BJ (cell line): Measurements from ENCODE around the gene GABRR2. TPM values are rescaled to one million over a fixed set of nuclear protein-coding genes. Genes with fewer than 3 reads are reported as not detected.

ENCODE experiments used
- CTCF ChIA-PET: fragments of 350-600 bp; formaldehyde crosslinking; extraction: SDS; loops from one replicate; lab custom pipeline; 2021; ENCODE audit warnings: antibody characterized with exemption, inconsistent platforms; lab: Yijun Ruan, JAX
- POLR2A ChIA-PET: fragments of 300-600 bp; sonication (Branson Sonifier 250); formaldehyde crosslinking; extraction: SDS; loops from one replicate; lab custom pipeline; 2021; ENCODE audit warnings: antibody characterized with exemption; lab: Charles Lee
- DNase-seq: peaks from one replicate; pipeline ENCODE4 v3.0.0-alpha.2; 2011; ENCODE audit warnings: low read depth
- H3K27me3 ChIP-seq: 2 replicates; pipeline ENCODE4 v1.6.0; 2011; ENCODE audit warnings: low read length; ENCODE audit not compliant: control insufficient read depth, insufficient read depth
- H3K36me3 ChIP-seq: 2 replicates; pipeline ENCODE4 v1.5.1; 2011; ENCODE audit warnings: low read length; ENCODE audit not compliant: control insufficient read depth, insufficient read depth
- H3K4me3 ChIP-seq: 2 replicates; pipeline ENCODE4 v1.5.1; 2011; ENCODE audit warnings: low read depth, mild to moderate bottlenecking, control low read depth, low read length
- polyA plus RNA-seq: library from polyadenylated mRNA; depleted of rRNA; stranded (reverse); fragments of >200 nt; gene quantifications from 2 replicates; pipeline ENCODE4 v1.2.3, GENCODE V29; 2011
- TF ChIP-seq, protein P1 (sequence below): IDR thresholded peaks from 2 replicates; pipeline ENCODE4 v1.5.1; 2011; ENCODE audit warnings: low read depth, mild to moderate bottlenecking, control low read depth, inconsistent platforms, low read length, moderate library complexity; ENCODE audit not compliant: insufficient read depth

GABRR2 gene
- polyA plus RNA-seq, 1 experiment = 0.31 TPM

DNA sequence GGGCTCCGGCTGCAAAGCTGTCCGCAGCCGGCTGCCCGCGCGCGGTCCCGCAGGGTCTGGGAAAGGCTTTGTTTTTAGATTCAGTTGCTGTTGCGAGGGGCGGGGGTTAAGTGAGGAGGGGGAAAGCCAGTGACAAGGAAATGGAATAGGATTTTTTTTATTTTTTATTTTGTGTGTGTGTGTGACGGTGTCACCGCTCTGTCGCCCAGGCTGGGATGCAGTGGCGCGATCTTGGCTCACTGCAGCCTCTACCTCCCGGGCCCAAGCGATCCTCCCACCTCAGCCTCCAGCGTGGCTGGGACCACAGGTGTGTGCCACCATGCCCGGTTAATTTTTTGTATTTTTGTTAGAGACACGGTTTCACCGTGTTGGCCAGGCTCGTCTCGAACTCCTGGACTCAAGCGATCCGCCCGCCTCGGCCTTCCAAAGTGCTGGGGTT, 38.0 kb upstream of the GABRR2 start:
- ChIA-PET POLR2A (interaction anchor here (0.7 kb wide), 1 partner anchor 300 kb away, joined by 3 read pairs; no protein-coding TSS in a partner anchor), CTCF (interaction anchor here (2.6 kb wide), 1 partner anchor 15 kb away, joined by 12 read pairs; no protein-coding TSS in a partner anchor)
- DNase-seq = no peak
- H3K4me3 ChIP-seq = peak overlapping the region; percentile 77
- TF ChIP-seq, protein P1, sequence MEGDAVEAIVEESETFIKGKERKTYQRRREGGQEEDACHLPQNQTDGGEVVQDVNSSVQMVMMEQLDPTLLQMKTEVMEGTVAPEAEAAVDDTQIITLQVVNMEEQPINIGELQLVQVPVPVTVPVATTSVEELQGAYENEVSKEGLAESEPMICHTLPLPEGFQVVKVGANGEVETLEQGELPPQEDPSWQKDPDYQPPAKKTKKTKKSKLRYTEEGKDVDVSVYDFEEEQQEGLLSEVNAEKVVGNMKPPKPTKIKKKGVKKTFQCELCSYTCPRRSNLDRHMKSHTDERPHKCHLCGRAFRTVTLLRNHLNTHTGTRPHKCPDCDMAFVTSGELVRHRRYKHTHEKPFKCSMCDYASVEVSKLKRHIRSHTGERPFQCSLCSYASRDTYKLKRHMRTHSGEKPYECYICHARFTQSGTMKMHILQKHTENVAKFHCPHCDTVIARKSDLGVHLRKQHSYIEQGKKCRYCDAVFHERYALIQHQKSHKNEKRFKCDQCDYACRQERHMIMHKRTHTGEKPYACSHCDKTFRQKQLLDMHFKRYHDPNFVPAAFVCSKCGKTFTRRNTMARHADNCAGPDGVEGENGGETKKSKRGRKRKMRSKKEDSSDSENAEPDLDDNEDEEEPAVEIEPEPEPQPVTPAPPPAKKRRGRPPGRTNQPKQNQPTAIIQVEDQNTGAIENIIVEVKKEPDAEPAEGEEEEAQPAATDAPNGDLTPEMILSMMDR = no peak
- H3K27me3 ChIP-seq = no peaks in the 10 kb centered on the region; the same call in 1 of the 2 replicates
- no peaks in the 10 kb centered on the region for H3K36me3 ChIP-seq

DNA sequence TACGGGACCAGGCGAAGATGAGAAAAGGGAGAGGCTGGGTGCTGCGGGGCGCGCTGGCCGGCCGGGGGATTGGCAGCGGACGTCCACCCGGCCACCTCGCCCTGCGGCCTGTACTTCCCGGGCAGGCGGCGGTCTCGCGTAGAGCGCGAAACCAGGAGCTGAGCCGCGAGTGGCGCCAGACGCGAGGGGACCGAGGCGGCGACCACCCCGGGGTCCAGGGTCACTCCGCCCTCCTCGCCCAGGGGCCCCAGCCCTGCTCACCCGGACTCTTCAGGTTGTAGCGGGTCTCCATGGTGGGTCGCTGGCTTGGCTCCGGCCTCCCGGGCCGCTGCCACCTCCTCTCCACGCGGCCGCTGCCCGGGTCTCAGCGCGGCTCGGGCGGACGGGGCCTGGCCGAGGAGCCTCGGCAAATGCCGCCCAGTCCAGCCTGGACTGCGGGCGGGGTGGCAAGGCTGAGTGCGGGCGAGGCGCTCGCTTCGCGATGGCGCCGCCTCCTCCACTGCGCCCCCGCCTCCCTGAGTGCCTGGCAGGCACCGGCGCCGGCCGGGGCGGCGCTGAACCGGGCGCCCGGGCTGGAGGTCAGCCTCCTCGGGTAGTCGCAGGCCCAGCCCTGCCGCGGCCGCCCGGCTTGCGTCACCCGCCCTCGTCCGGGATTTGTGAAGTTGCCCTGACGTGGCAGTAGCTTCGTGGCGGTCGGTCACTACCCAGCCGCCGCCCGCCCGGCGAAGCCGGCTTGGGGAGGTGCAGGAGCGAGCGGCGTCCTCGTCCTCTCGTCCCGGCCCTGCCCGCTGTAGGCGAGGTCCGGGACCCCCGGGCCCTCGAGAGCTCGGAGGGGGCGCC, 37.4 kb upstream of the GABRR2 start, which contains the start of gene UBE2J1:
TSS of gene UBE2J1 (minus strand) at position 445 of the 840 bp plus-strand sequence. CDS start at position 292, 153 bp downstream.
- peak; percentile 63 for DNase-seq
- no peaks in the 10 kb centered on the region for H3K36me3 ChIP-seq
- POLR2A ChIA-PET = interaction anchor here (0.7 kb wide), 1 partner anchor 299 kb away, joined by 3 read pairs; no protein-coding TSS in a partner anchor
- CTCF ChIA-PET = interaction anchor here (0.6 to 4.0 kb wide), 6 partner anchors 11 to 93 kb away, joined by 3 to 19 read pairs (median 4); no protein-coding TSS in a partner anchor
- TF ChIP-seq, protein P1 = no peak
- H3K4me3 ChIP-seq = peak within 1 kb of the TSS; percentile 77
- no peaks in the 10 kb centered on the region; the same call in 1 of the 2 replicates for H3K27me3 ChIP-seq

DNA sequence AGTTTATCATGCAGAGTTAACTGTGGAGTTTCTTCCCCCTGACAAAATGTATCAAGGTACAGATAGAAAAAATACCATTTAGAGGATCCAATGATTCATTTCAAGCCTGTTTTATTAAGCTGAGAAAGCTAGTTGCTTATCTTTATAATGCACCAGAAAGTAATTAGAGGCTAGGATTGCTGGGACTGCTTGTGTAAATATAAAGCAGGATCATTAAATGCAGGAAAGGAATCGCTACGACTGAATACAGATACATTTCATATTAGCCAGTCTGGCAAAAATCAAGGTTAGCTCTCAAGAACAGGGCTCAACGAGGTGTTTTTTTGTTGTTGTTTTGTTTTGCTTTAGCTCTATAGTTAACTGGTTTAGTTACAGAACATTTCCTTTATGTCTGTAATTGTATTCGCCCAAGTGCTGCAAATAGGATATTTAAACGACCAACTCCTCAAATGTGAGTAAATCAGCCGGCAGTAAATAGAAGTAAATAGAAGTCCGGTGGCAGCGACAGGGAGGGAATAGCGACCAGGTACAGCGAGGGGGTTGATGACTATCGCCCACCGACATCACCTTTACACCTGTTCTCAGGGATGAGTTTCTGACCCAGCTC, 36.7 kb upstream of the GABRR2 start:
- CTCF ChIA-PET = interaction anchor here (0.6 to 4.0 kb wide), 9 partner anchors 10 to 83 kb away, joined by 3 to 19 read pairs (median 3); no protein-coding TSS in a partner anchor
- POLR2A ChIA-PET = interaction anchor here (1.1 kb wide), 1 partner anchor 269 kb away, joined by 4 read pairs; no protein-coding TSS in a partner anchor

DNA sequence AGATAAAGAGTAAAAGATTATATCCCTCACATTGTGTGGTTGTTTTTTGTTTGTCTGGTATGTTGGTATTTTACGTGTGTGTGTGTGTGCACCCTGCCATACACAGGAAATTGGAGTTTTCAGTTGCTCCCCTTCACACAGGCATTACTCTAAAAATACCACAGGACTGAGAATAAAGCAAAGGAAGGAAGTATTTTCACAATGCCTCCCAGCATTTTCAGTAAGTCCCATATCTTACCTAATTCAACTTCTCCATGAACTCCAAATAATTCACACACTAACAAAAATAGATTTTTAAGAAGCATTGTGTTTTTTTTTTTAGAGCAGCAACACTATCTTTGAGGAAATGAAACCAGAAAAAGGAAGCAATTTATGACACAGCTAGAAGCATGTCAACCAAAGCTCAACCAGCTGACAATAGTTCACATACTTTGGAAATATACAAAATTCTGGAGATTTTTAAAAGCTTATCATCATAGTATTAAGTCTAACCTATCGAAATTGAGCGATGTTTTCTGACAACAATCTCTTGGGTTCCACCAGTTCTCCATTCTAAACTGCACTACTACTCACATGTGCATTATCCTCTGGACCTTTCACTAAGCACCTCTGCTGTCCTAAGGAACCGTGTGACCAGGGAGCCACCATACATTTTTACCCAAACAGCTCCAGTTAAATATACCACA, 35.3 kb upstream of the GABRR2 start:
- H3K4me3 ChIP-seq = peak overlapping the region; percentile 9; the same call in 1 of the 2 replicates
- no peaks in the 10 kb centered on the region for H3K36me3 ChIP-seq
- CTCF ChIA-PET = interaction anchor here (1.2 to 4.0 kb wide), 5 partner anchors 18 to 368 kb away, joined by 3 to 19 read pairs (median 4); no protein-coding TSS in a partner anchor
- POLR2A ChIA-PET = interaction anchor here (0.6 to 1.1 kb wide), 2 partner anchors 16 to 268 kb away, joined by 4 to 7 read pairs; no protein-coding TSS in a partner anchor
- TF ChIP-seq, protein P1 = no peak
- H3K27me3 ChIP-seq = no peaks in the 10 kb centered on the region
- no peak for DNase-seq

More for the DNA sequence above, 36.7 kb upstream of the GABRR2 start:
- Histone ChIP-seq H3K4me3 (peak overlapping the region; percentile 77), H3K36me3 (no peaks in the 10 kb centered on the region), H3K27me3 (no peaks in the 10 kb centered on the region)
- TF ChIP-seq, protein P1 = no peak
- DNase-seq = no peak
